ENCODE measurements around the gene AKT1S1.

GRCh38 chr19:49863254-49863934 lies 13.8 kb downstream of the AKT1S1 start:
- TF ChIP-seq, protein P1, sequence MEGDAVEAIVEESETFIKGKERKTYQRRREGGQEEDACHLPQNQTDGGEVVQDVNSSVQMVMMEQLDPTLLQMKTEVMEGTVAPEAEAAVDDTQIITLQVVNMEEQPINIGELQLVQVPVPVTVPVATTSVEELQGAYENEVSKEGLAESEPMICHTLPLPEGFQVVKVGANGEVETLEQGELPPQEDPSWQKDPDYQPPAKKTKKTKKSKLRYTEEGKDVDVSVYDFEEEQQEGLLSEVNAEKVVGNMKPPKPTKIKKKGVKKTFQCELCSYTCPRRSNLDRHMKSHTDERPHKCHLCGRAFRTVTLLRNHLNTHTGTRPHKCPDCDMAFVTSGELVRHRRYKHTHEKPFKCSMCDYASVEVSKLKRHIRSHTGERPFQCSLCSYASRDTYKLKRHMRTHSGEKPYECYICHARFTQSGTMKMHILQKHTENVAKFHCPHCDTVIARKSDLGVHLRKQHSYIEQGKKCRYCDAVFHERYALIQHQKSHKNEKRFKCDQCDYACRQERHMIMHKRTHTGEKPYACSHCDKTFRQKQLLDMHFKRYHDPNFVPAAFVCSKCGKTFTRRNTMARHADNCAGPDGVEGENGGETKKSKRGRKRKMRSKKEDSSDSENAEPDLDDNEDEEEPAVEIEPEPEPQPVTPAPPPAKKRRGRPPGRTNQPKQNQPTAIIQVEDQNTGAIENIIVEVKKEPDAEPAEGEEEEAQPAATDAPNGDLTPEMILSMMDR (IDR thresholded peaks at IDR 0.05 in 4 of 5, conservative IDR thresholded peaks at IDR 0.05 in 1 of 5): no peak
- no peak for TF ChIP-seq POLR2A (IDR thresholded peaks at IDR 0.05)
